Measurements from ENCODE around the gene DYNLT2B.

GRCh38 chr3:196292286-196292923 lies 25.6 kb downstream of the DYNLT2B start:
- TF ChIP-seq NFIC (IDR thresholded peaks at IDR 0.05) = no peak
- peak; percentile 42; the same call in 1 of the 2 replicates for TF ChIP-seq RAD21 (IDR thresholded peaks at IDR 0.05; ENCODE audit: low read depth)
- TF ChIP-seq YY1 (IDR thresholded peaks at IDR 0.05; ENCODE audit: low read depth) = no peak
